ENCODE measurements around the gene C5orf34.

DNA sequence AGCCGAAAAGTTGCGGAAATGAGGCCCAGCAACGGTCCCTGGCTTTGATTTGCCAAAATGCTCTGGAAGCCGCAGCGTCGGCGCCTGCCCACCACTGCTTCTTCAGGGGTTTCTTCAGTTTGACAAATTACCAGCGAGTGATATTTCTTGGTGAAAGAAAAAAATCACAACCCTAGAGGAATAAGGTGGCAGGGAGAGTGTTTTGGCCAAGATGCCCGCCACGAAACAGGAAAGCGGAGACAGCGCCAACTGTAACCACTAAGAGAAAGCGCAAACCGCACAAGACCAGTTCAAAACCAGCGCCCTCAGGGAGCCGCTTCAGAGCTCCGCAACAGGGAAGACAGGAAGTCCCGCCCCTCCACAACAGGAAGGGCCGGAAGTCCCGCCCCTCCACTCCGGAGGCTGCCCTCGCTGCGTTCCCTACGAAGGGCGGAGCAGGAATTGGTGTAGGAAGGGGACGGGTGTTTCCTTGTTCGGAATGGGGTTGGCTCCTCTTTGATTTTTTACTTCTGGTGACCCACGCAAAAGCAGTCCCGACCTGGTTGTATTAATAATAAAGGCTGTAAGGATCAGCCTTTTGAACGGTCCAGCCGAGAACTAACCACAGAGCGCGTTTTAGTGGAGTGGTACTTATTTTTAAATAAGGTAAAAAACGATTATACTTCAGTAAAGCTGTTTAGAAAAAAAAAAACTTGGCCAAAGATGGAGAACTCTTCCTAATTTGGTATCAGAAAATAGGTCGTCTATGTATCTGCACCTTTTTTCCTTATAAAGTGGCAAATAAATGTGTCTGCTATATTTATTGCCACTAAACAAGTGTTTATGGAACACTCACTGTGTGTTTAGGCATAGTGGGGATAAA is at the start of gene C5orf34:
- TF ChIP-seq RFX5 (IDR thresholded peaks at IDR 0.05; ENCODE audit: low read length) (no peak), RAD21 (IDR thresholded peaks at IDR 0.05; ENCODE audit: low read length) (no peak), CHD2 (IDR thresholded peaks at IDR 0.05; ENCODE audit: low read length, partially characterized antibody) (peak; percentile 80)
- TF ChIP-seq, protein P1, sequence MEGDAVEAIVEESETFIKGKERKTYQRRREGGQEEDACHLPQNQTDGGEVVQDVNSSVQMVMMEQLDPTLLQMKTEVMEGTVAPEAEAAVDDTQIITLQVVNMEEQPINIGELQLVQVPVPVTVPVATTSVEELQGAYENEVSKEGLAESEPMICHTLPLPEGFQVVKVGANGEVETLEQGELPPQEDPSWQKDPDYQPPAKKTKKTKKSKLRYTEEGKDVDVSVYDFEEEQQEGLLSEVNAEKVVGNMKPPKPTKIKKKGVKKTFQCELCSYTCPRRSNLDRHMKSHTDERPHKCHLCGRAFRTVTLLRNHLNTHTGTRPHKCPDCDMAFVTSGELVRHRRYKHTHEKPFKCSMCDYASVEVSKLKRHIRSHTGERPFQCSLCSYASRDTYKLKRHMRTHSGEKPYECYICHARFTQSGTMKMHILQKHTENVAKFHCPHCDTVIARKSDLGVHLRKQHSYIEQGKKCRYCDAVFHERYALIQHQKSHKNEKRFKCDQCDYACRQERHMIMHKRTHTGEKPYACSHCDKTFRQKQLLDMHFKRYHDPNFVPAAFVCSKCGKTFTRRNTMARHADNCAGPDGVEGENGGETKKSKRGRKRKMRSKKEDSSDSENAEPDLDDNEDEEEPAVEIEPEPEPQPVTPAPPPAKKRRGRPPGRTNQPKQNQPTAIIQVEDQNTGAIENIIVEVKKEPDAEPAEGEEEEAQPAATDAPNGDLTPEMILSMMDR (IDR thresholded peaks at IDR 0.05): peak; percentile 20
